GM18520 (cell line): ENCODE measurements around the gene HMG20B.

ENCODE experiments used
- ATAC-seq: cut with Tn5 transposase; IDR thresholded peaks from one replicate; pipeline ENCODE4 v1.9.1; 2021; ENCODE audit not compliant: unreplicated experiment

HMG20B gene

GRCh38 chr19:3618811-3619630 lies 46.3 kb downstream of the HMG20B start:
- ATAC-seq, result no peak

GRCh38 chr19:3619631-3620012 lies 46.9 kb downstream of the HMG20B start:
- no peak for ATAC-seq

GRCh38 chr19:3620145-3620816 lies 47.5 kb downstream of the HMG20B start:
- ATAC-seq, result no peak

GRCh38 chr19:3620817-3621547 lies 48.2 kb downstream of the HMG20B start:
- ATAC-seq, result no peak

- ATAC-seq, result no peak
These were observed 48.9 kb downstream of the HMG20B start for GRCh38 chr19:3621689-3622088.

GRCh38 chr19:3622224-3622623 lies 49.5 kb downstream of the HMG20B start:
- ATAC-seq, result no peak

- ATAC-seq, result no peak
These were observed 51.0 kb downstream of the HMG20B start for GRCh38 chr19:3623716-3624115.

GRCh38 chr19:3625996-3626472 lies 53.3 kb downstream of the HMG20B start:
- no peak for ATAC-seq

- ATAC-seq, result peak; percentile 91
These were observed 54.0 kb downstream of the HMG20B start, which contains the start of gene CACTIN for GRCh38 chr19:3626473-3627350. TSS of gene CACTIN (minus strand) at chr19:3626790. CDS start at chr19:3626762, 28 bp downstream.

GRCh38 chr19:3627351-3627723 lies 54.6 kb downstream of the HMG20B start:
- ATAC-seq, result no peak
